ENCODE data around the gene PMEL.
"Not testable (repeated sequence)": the region's sequence is repeated elsewhere in the genome, so short reads cannot be mapped to it uniquely, and the experiment has no call there.

PMEL gene

GRCh38 chr12:55997535-55997859 lies 31.7 kb upstream of the PMEL start:
- DNase-seq (ENCODE audit: insufficient read length, low spot score) = no peak
- TF ChIP-seq SPI1 (IDR thresholded peaks at IDR 0.05; ENCODE audit: low read depth, low read length) (no peak), POU2F2 (IDR thresholded peaks at IDR 0.05; ENCODE audit: low read depth, low read length) (no peak)
- peak; percentile 62 for FAIRE-seq

GRCh38 chr12:55996715-55997534 lies 31.1 kb upstream of the PMEL start, which contains the start of gene SUOX:
SUOX (plus strand) TSS chr12:55997276; CDS start chr12:56002222, 4,946 bp downstream.
- FAIRE-seq = peak; percentile 98
- TF ChIP-seq SPI1 (IDR thresholded peaks at IDR 0.05; ENCODE audit: low read depth, low read length) (no peak), POLR2AphosphoS5 (IDR thresholded peaks at IDR 0.05; ENCODE audit: low read depth, low read length) (peak; percentile 50; the same call in 1 of the 2 replicates), POU2F2 (IDR thresholded peaks at IDR 0.05; ENCODE audit: low read depth, low read length) (no peak), PAX5 (IDR thresholded peaks at IDR 0.05; ENCODE audit: insufficient read depth, low read length, severe bottlenecking) (no peak), POLR2A (IDR thresholded peaks at IDR 0.05; ENCODE audit: low read depth, low read length) (0 out of 2 replicates have a peak, but pooled peaks have one; percentile 12), TAF1 (IDR thresholded peaks at IDR 0.05; ENCODE audit: low read depth, low read length) (no peak)
- peak; percentile 96 for DNase-seq (ENCODE audit: insufficient read length, low spot score)

GRCh38 chr12:55996201-55996714 lies 30.4 kb upstream of the PMEL start:
- TF ChIP-seq POLR2A (IDR thresholded peaks at IDR 0.05; ENCODE audit: low read depth, low read length) = no peak
- TF ChIP-seq SPI1 (IDR thresholded peaks at IDR 0.05; ENCODE audit: low read depth, low read length) = no peak
- TF ChIP-seq TAF1 (IDR thresholded peaks at IDR 0.05; ENCODE audit: low read depth, low read length) = no peak
- TF ChIP-seq POLR2AphosphoS5 (IDR thresholded peaks at IDR 0.05; ENCODE audit: low read depth, low read length) = no peak
- no peak for TF ChIP-seq POU2F2 (IDR thresholded peaks at IDR 0.05; ENCODE audit: low read depth, low read length)
- TF ChIP-seq PAX5 (IDR thresholded peaks at IDR 0.05; ENCODE audit: insufficient read depth, low read length, severe bottlenecking) = no peak
- FAIRE-seq (peak; percentile 74), DNase-seq (ENCODE audit: insufficient read length, low spot score) (peak; percentile 44)

- DNase-seq (ENCODE audit: insufficient read length, low spot score) (no peak), FAIRE-seq (no peak)
- TF ChIP-seq PAX5 (IDR thresholded peaks at IDR 0.05; ENCODE audit: insufficient read depth, low read length, severe bottlenecking) = no peak
- no peak for TF ChIP-seq POU2F2 (IDR thresholded peaks at IDR 0.05; ENCODE audit: low read depth, low read length)
- no peak for TF ChIP-seq SPI1 (IDR thresholded peaks at IDR 0.05; ENCODE audit: low read depth, low read length)
- no peak for TF ChIP-seq POLR2A (IDR thresholded peaks at IDR 0.05; ENCODE audit: low read depth, low read length)
- no peak for TF ChIP-seq TAF1 (IDR thresholded peaks at IDR 0.05; ENCODE audit: low read depth, low read length)
- no peak for TF ChIP-seq POLR2AphosphoS5 (IDR thresholded peaks at IDR 0.05; ENCODE audit: low read depth, low read length)
Measured at GRCh38 chr12:55995366-55995765, 29.5 kb upstream of the PMEL start.

- TF ChIP-seq POLR2A (IDR thresholded peaks at IDR 0.05; ENCODE audit: low read depth, low read length) (no peak), TAF1 (IDR thresholded peaks at IDR 0.05; ENCODE audit: low read depth, low read length) (no peak), PAX5 (IDR thresholded peaks at IDR 0.05; ENCODE audit: insufficient read depth, low read length, severe bottlenecking) (no peak), SPI1 (IDR thresholded peaks at IDR 0.05; ENCODE audit: low read depth, low read length) (no peak), POU2F2 (IDR thresholded peaks at IDR 0.05; ENCODE audit: low read depth, low read length) (no peak)
- DNase-seq (ENCODE audit: insufficient read length, low spot score) = no peak
- FAIRE-seq = no peak
Measured at GRCh38 chr12:55993230-55993853, 27.5 kb upstream of the PMEL start.

GRCh38 chr12:55991110-55991509 lies 25.3 kb upstream of the PMEL start:
- FAIRE-seq = no peak
- TF ChIP-seq PAX5 (IDR thresholded peaks at IDR 0.05; ENCODE audit: insufficient read depth, low read length, severe bottlenecking) = no peak
- TF ChIP-seq POLR2A (IDR thresholded peaks at IDR 0.05; ENCODE audit: low read depth, low read length) = no peak
- TF ChIP-seq POU2F2 (IDR thresholded peaks at IDR 0.05; ENCODE audit: low read depth, low read length) = no peak
- no peak for TF ChIP-seq TAF1 (IDR thresholded peaks at IDR 0.05; ENCODE audit: low read depth, low read length)
- no peak for TF ChIP-seq POLR2AphosphoS5 (IDR thresholded peaks at IDR 0.05; ENCODE audit: low read depth, low read length)
- TF ChIP-seq SPI1 (IDR thresholded peaks at IDR 0.05; ENCODE audit: low read depth, low read length) = no peak
- DNase-seq (ENCODE audit: insufficient read length, low spot score) = no peak

GRCh38 chr12:55985976-55986375 lies 20.1 kb upstream of the PMEL start:
- not testable (repeated sequence) for DNase-seq (ENCODE audit: insufficient read length, low spot score)

GRCh38 chr12:55985341-55985740 lies 19.5 kb upstream of the PMEL start:
- FAIRE-seq = no peak

More at GRCh38 chr12:55985976-55986375, 20.1 kb upstream of the PMEL start:
- not testable (repeated sequence) for FAIRE-seq

GRCh38 chr12:55984861-55985260 lies 19.0 kb upstream of the PMEL start:
- DNase-seq (ENCODE audit: insufficient read length, low spot score) (no peak), FAIRE-seq (no peak)
- no peak for TF ChIP-seq POLR2AphosphoS5 (IDR thresholded peaks at IDR 0.05; ENCODE audit: low read depth, low read length)
- no peak for TF ChIP-seq PAX5 (IDR thresholded peaks at IDR 0.05; ENCODE audit: insufficient read depth, low read length, severe bottlenecking)
- TF ChIP-seq POU2F2 (IDR thresholded peaks at IDR 0.05; ENCODE audit: low read depth, low read length) = no peak
- TF ChIP-seq TAF1 (IDR thresholded peaks at IDR 0.05; ENCODE audit: low read depth, low read length) = no peak
- TF ChIP-seq POLR2A (IDR thresholded peaks at IDR 0.05; ENCODE audit: low read depth, low read length) = no peak
- no peak for TF ChIP-seq SPI1 (IDR thresholded peaks at IDR 0.05; ENCODE audit: low read depth, low read length)

More at GRCh38 chr12:55985341-55985740, 19.5 kb upstream of the PMEL start:
- no peak for DNase-seq (ENCODE audit: insufficient read length, low spot score)
- no peak for TF ChIP-seq TAF1 (IDR thresholded peaks at IDR 0.05; ENCODE audit: low read depth, low read length)
- no peak for TF ChIP-seq PAX5 (IDR thresholded peaks at IDR 0.05; ENCODE audit: insufficient read depth, low read length, severe bottlenecking)
- TF ChIP-seq SPI1 (IDR thresholded peaks at IDR 0.05; ENCODE audit: low read depth, low read length) = no peak
- no peak for TF ChIP-seq POLR2AphosphoS5 (IDR thresholded peaks at IDR 0.05; ENCODE audit: low read depth, low read length)
- no peak for TF ChIP-seq POU2F2 (IDR thresholded peaks at IDR 0.05; ENCODE audit: low read depth, low read length)
- no peak for TF ChIP-seq POLR2A (IDR thresholded peaks at IDR 0.05; ENCODE audit: low read depth, low read length)
